ENCODE measurements around the gene TRIP12. TPM values are rescaled to one million over a fixed set of nuclear protein-coding genes. Genes with fewer than 3 reads are reported as not detected.

TRIP12 gene
- total and polyA plus RNA-seq, 2 of the 8 experiments (the other 6 are each of a cell fraction or from before 2014, with no cell fraction given) = 23.1 to 174 TPM

- H2AK5ac ChIP-seq (ENCODE audit: low read depth, low read length) = no peak overlapping the region
- H3K27ac ChIP-seq (ENCODE audit: low read depth, low read length) = no peak overlapping the region
- no peak overlapping the region for H2BK12ac ChIP-seq (ENCODE audit: low read depth, low read length)
- H3K79me1 ChIP-seq (ENCODE audit: low read depth, low read length) = no peaks in the 10 kb centered on the region
- H2BK120ac ChIP-seq (replicated peaks; ENCODE audit: low read depth, low read length) = no peak overlapping the region
- no peak overlapping the region for H3K18ac ChIP-seq (ENCODE audit: extremely low read depth, low read length)
- H3K4me3 ChIP-seq (ENCODE audit: extremely low read depth in 1 of 4, insufficient read depth in 2 of 4, low read depth in 3 of 4, low read length in 4 of 4) = no peak overlapping the region
- H3K9ac ChIP-seq (replicated peaks in 1 of 4; ENCODE audit: extremely low read depth in 1 of 4, low read depth in 3 of 4, low read length in 3 of 4) = no peak overlapping the region
- no peak overlapping the region for H4K5ac ChIP-seq (ENCODE audit: insufficient read length, low read depth, low read length)
- H4K20me1 ChIP-seq (replicated peaks in 1 of 2; ENCODE audit: control insufficient read depth in 1 of 2, insufficient read depth in 2 of 2, low read length in 2 of 2) = no peaks in the 10 kb centered on the region
- H3K9me3 ChIP-seq (ENCODE audit: insufficient read depth in 2 of 2, low read depth in 1 of 2, low read length in 1 of 2) = no peaks in the 10 kb centered on the region
- 94 to 100% methylated on average over 1 of the region's 1 CpG for WGBS, 2 experiments (ENCODE audit: extremely low coverage in 1 of 2, insufficient coverage in 1 of 2, insufficient read length in 1 of 2, insufficient replicate concordance in 2 of 2, low coverage in 1 of 2, low lambda C conversion rate in 2 of 2, missing lambda C conversion rate in 1 of 2)
- no peak for TF ChIP-seq PHF8 (conservative IDR thresholded peaks at IDR 0.05; ENCODE audit: low read depth, low read length)
- TF ChIP-seq CTBP2 (IDR thresholded peaks at IDR 0.05; ENCODE audit: borderline replicate concordance, insufficient read depth, insufficient read length, low read length) = no peak
- no peak for TF ChIP-seq GTF2F1 (IDR thresholded peaks at IDR 0.05; ENCODE audit: borderline replicate concordance, low read depth, low read length)
- no peak for TF ChIP-seq RFX5 (IDR thresholded peaks at IDR 0.05; ENCODE audit: borderline replicate concordance, low read depth, low read length)
- no peak for TF ChIP-seq E2F6 (IDR thresholded peaks at IDR 0.05)
- no peak for TF ChIP-seq EZH2 (IDR thresholded peaks at IDR 0.05; ENCODE audit: low read depth, low read length, severe bottlenecking)
- no peaks in the 10 kb centered on the region for H3K79me2 ChIP-seq (ENCODE audit: control insufficient read depth in 1 of 2, insufficient read depth in 2 of 2, low read length in 2 of 2)
- no peak overlapping the region for H3K23ac ChIP-seq (ENCODE audit: insufficient read length)
- no peaks in the 10 kb centered on the region for H3K27me3 ChIP-seq (replicated peaks in 1 of 4; ENCODE audit: control insufficient read depth in 3 of 4, extremely low read depth in 1 of 4, insufficient read depth in 3 of 4, low read length in 3 of 4)
- H4K91ac ChIP-seq (replicated peaks; ENCODE audit: insufficient read length, low read length) = no peak overlapping the region
- no peak overlapping the region for H3K4me2 ChIP-seq (ENCODE audit: insufficient read depth in 1 of 2, low read depth in 2 of 2, low read length in 2 of 2)
- H3K56ac ChIP-seq (replicated peaks; ENCODE audit: insufficient read length, low read depth, low read length) = no peak overlapping the region
- POLR2A ChIA-PET (ENCODE audit: partially characterized antibody) = no interaction called here
- no peak overlapping the region for H4K8ac ChIP-seq (ENCODE audit: extremely low read depth, insufficient read depth, low read length)
- H2BK20ac ChIP-seq (ENCODE audit: low read length) = no peak overlapping the region
- no peak overlapping the region for H2BK15ac ChIP-seq (ENCODE audit: low read length)
- CTCF ChIA-PET (ENCODE audit: partially characterized antibody) = interaction anchor here (0.6 to 2.5 kb wide), 2 partner anchors 13 to 145 kb away, joined by 3 to 12 read pairs; no protein-coding TSS in a partner anchor
- H2AFZ ChIP-seq (ENCODE audit: low read length) = no peak overlapping the region
- no peak overlapping the region for H3K4ac ChIP-seq (replicated peaks; ENCODE audit: insufficient read length, low read depth, low read length)
- peaks cover 36 to 80% (median 45%) of the 10 kb centered on the region in 4 experiments for H3K36me3 ChIP-seq (ENCODE audit: control insufficient read depth in 2 of 4, insufficient read depth in 4 of 4, low read length in 3 of 4)
- H3K14ac ChIP-seq (ENCODE audit: insufficient read length) = no peak overlapping the region
- FAIRE-seq = no peak
- H2BK5ac ChIP-seq (ENCODE audit: low read depth, low read length) = no peak overlapping the region
- H3K23me2 ChIP-seq (ENCODE audit: low read depth, low read length) = no peaks in the 10 kb centered on the region
- H3K4me1 ChIP-seq (replicated peaks in 1 of 4; ENCODE audit: control insufficient read depth in 3 of 4, insufficient read depth in 4 of 4, low read length in 3 of 4) = no peaks in the 10 kb centered on the region
- DNase-seq (ENCODE audit: low read depth in 1 of 2, low spot score in 2 of 2) = no peak
Measured at GRCh38 chr2:229794636-229795035, 127.2 kb downstream of the TRIP12 start.
